Stimulated activated CD8-positive, alpha-beta memory T cell treated with anti-CD3 and anti-CD28 coated beads, Interleukin-2, amount 100 ng/mL, for 1 hour (primary cell): Measurements from ENCODE around the gene TMEM135.

Experiments used
- DNase-seq, 2 donors: peaks; one replicate each; pipeline ENCODE4 v3.0.0-alpha.2; 2020; ENCODE audit warnings: low read depth in 2 of 2

Gene TMEM135

DNA sequence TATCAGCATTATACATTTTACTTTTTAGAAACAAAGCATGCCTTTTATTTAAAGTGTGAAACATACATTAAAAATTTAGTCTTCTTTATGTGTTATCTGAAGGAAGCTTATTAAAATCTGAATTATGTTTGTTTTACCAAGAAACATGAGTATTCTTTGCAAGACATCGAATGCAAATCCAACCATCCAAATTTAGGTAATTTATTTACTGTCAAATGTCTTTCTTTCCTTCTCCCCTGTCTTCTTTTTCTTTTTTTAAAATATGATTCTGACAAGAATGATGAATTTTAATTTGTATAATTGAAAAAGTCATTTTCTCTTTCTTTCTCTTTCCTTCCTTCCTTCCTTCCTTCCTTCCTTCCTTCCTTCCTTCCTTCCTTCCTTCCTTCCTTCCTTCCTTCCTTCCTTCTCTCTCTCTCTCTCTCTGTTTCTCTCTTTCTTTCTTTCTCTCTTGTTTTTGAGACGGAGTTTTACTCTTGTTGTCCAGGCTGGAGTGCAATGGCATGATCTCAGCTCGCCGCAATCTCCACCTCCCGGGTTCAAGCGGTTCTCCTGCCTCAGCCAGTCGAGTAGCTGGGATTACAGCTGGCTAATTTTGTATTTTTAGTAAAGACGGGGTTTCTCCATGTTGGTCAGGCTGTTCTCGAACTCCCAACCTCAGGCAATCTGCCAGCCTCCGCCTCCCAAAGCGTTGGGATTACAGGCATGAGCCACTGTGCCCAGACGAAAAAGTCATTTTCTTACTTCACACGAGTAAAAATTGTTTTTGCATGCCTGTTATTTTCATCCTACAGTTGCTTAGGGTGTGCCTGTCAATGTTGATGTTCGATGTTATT is 157.5 kb downstream of the TMEM135 start:
- DNase-seq, result no peak

GRCh38 chr11:87198266-87198881 is 160.6 kb downstream of the TMEM135 start:
- DNase-seq, result no peak

GRCh38 chr11:87201376-87201775 is 163.6 kb downstream of the TMEM135 start:
- no peak for DNase-seq

- DNase-seq, result no peak
Measured at GRCh38 chr11:87203907-87204602, 166.3 kb downstream of the TMEM135 start.

GRCh38 chr11:87212891-87213290 is 175.2 kb downstream of the TMEM135 start:
- DNase-seq, result no peak

DNA sequence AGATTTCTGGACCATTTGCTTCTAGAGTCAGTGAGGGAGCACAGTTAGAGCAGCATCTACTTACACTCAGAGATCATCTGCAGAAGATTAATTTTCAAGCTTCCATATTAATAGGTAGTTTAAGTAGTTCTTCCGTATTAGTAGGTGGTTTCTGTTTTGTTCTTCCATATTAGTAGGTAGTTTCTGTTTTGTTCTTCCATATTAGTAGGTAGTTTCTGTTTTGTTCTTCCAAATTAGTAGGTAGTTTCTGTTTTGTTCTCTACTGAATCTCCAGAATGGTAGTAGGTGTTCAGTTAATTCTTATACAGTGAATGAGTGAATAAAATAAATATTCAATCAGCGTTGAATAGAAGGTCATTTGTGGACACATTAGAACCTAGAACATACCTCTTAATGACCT is 175.7 kb downstream of the TMEM135 start:
- no peak for DNase-seq

GRCh38 chr11:87215236-87215635 is 177.5 kb downstream of the TMEM135 start:
- DNase-seq, result no peak

DNA sequence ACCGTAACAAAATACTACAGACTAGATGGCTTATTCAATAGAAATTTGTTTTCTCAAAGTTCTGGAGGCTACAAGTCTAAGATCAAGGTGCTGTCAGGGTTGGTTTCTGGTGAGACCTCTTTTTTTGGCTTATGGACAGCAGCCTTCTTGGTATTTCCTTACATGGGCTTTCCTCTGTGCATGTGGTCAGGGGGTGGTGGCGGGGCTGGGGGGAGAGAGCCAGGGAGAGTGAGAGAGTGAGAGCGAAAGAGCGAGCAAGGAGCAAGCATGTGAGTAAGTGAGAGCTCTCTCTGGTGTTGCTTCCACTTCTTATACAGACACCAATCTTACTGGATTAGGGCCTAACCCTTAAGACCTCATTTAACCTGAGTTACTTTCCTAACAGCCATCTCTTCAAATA is 181.5 kb downstream of the TMEM135 start:
- DNase-seq, result no peak

DNA sequence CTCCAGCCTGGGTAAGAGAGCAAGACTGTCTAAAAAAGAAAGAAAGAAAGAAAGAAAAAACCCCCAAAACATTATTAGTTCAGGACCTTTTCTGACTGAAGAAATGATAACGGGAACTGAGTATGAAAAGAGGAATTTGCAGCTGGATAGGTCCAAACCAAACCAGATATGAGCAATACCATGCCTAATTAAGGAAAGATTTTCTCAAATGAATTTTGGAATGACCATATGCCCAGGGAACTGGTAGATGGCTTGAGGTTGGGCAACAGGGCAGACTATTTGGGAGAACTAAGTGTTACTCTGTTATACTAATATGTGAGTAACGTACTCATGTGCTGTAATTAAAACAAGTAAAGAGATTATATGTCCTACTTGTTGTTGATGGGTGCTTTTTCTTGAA is 186.1 kb downstream of the TMEM135 start:
- DNase-seq, result no peak

- no peak for DNase-seq
Measured at GRCh38 chr11:87224486-87224885, 186.8 kb downstream of the TMEM135 start.

DNA sequence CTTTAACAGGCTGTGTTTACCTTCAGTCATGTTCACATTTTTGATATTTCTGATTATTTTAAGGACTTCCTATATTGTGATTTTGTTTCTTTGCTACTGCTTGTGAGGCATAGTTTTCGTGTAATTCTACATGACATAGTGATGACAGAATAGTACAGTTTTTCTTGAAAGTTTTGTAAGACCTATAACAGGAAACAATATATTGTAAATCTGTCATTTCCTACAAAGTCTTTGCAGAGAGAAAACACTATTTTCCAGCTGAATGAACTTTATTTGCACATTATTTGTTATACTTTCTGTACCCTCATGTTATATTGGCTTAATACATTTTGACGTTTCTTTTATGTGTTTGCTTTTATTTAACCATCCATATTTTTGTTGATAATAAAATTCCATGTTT is 191.1 kb downstream of the TMEM135 start:
- no peak for DNase-seq

- no peak for DNase-seq
Measured at GRCh38 chr11:87230995-87231394, 193.3 kb downstream of the TMEM135 start.

- DNase-seq, result no peak
Measured at GRCh38 chr11:87232320-87232719, 194.6 kb downstream of the TMEM135 start.

GRCh38 chr11:87235366-87235765 is 197.6 kb downstream of the TMEM135 start:
- DNase-seq, result no peak

GRCh38 chr11:87236368-87236767 is 198.6 kb downstream of the TMEM135 start:
- DNase-seq, result no peak

GRCh38 chr11:87239001-87239400 is 201.3 kb downstream of the TMEM135 start:
- DNase-seq, result no peak

DNA sequence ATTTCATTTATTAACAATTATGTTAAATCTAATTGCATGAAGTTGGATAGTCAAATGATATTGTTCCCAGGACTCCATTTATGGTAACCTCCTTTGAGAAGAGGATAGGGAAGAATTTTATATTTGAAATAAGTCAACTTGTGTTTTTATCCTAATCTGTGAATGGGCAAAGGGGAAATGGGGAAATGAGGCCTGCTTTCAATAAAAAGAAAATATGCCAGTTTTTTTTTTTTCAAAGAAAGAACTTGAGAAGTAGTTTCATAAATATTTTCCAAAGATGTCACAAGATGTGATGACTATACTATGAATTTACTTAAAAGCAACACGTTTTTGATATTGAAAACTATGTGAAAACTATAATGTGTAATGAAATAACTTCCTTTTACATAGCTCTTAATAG is 201.8 kb downstream of the TMEM135 start:
- no peak for DNase-seq

- DNase-seq, result no peak
Measured at GRCh38 chr11:87251560-87251959, 213.8 kb downstream of the TMEM135 start.

DNA sequence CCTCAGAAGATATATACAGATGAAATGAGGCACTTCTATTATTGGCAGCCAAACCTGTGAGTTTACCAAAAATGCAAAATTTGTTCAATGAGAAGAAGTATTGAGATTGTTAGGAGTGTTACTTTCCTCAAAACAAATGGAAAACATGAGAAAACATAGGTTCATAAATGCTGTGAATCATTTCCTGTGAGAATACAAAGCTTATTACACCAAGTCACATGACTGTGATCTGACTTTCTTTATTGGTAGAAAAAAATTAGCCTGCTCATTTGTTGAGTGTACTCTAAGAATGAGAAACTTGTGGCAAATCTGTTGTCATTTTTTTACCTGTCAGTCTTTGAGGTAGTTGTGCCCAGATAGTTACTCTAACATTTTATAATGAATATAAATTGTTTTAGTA is 215.1 kb downstream of the TMEM135 start:
- DNase-seq, result no peak

- no peak for DNase-seq
Measured at GRCh38 chr11:87254562-87254961, 216.8 kb downstream of the TMEM135 start.

DNA sequence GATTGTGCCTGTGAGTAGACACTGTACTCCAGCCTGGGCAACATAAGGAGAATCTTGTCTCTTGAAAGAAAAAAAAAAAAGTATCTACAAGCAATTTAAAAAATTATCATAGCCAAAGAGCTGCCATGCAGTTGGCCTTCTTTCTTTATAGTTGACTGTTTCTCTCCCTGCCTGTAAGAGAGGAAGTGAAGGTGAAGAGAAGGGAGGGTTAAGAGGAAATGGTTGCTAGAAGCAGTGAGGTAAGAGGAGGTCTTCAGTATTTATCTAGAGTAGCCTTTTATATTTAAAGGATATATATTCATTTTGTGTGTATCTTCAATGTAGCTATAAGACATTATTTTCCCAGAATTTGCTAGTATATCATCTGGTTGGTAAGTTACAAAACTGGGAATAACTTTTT is 217.9 kb downstream of the TMEM135 start:
- no peak for DNase-seq

DNA sequence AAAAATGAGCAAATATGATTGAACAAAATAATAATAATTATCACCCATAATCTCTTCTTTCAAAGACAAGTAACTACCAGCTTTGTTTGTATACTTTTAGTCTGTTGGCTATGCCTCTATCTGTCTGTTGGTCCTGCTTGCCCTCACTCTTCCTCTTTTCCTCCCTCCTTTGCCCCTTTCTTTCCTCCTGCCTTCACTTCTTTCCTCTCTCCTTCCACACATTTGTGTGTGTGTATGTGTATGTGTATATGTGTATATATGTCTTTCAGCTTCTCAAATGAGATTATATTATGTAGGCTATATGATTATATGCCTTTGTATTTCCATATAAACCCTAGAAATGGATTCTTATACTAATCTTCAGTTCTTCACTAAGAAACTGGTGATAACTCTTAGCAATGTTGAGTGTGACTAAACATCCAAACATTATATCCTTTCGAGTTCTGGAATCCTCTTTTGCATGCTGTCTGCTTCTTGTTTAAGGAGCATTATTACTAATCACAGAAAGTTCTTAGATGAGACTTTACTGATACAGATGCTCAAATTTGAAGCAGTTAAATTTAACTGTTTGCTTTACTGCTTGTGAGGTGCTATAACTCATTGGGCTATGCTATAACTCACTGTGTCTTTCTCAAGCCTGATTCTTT is 219.1 kb downstream of the TMEM135 start:
- no peak for DNase-seq
